Measurements from ENCODE around the gene PSMD1.

PSMD1 gene

DNA sequence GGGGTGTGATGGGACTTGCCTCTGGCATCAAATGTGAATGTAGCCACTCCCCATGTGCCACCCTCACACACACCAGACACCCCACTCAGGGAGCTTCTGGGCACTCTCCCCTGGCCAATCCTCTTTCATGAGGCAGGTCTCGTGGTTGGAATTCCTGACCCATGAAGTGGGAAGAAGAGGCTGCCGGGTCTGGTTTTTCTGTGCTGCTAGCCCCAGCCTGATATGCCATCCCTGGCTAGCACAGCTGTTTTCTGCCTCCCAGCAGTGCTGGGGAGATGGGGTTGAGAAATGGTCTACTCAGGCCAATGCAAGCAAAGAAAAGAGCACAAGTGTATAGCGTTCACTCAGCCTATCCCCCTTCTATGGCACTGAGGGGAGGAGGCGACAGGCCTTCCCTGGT, 20.5 kb upstream of the PSMD1 start:
- no peak for DNase-seq (ENCODE audit: low read depth)

DNA sequence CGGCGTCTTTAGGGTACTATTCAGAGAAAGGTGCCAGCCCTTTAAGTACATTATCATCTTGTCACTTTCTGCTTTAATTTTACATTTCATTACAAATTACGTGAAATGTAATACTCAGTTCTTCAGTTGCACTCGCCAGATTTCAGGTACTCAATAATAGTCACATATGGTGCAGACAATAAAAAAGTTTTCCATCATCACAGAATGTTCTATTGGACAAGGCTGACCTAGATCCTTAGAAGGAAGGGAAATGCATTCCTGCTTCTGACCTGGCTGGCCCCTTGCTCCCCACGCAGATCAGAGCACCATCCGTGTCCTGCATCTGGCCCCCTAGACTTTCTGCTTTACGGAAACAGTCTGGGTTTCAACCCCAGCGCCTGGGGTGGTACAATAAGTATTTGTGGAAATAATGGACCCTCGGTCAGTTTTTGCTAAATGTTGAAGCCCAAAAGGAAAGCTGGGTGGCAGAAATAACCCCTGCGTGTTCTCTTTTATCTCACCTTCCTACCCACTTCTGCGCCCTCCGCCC, 20.0 kb upstream of the PSMD1 start:
- no peak for DNase-seq (ENCODE audit: low read depth)

DNA sequence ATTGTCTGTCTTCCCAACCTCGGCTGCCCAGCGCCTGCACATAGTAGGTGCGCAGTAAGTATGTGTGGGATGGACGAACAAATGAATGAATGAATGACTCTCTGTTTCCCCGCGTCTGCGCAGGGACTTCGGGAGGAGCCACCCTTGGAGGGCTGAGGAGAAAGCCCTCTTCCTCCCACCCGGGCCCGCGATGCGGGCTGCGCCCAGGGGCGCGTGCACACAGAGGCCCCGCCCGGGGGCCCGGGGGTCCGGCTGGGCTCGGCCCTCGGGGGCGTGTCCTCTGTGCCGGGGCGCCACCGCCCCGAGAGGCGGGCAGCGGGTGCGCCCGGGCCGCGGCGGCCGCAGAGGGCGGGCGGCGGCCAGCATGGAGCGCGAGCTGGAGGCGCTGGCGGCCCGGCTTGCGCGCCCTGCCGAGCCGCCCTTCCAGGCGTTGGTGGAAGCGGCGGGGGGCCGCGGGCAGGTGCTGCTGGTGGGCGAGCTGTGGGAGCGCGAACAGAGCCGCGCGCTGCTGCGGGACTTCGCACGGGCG, 19.4 kb upstream of the PSMD1 start, which contains the start of gene C2orf72:
C2orf72 (plus strand) TSS at position 322 of the 529 bp plus-strand sequence; CDS start at position 365, 43 bp downstream.
- DNase-seq (ENCODE audit: low read depth) = no peak

DNA sequence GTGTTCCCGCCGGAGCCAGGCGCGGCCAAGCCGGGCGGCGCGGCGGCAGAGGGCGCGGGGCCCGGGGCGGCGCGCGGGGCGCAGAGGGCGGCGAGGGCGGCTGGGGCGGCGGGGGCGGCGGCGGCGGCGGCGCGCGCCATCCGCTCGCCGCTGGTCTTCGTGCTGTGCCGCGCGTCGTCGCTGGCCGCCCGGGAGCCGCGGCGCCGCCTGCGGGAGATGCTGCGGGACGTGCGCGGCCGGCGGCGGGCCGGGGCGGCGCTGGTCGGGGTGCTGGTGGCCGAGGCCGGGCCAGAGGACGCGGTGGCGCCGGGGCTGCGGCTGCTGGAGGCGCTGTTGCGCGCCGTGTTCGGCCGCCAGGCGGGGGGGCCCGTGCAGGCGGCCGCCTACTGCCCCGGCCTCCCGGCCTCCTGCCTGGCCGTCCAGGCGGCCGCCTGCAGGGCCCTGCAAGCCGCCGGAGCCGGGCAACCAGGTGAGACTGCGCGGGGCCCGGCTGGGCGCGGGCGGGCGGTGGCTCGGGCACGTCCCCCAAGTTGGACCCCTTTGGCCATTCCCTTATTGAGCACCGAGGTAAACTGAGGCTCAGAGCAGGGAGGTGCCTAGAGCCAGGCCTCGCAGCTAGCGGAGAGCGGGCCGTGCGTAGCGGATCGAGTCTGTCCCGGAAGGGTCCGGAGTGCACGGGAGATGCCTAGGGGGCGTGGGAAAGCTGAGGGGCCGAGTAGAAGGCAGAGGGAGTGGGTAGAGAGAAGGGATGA, 18.8 kb upstream of the PSMD1 start:
- DNase-seq (ENCODE audit: low read depth) = no peak

DNA sequence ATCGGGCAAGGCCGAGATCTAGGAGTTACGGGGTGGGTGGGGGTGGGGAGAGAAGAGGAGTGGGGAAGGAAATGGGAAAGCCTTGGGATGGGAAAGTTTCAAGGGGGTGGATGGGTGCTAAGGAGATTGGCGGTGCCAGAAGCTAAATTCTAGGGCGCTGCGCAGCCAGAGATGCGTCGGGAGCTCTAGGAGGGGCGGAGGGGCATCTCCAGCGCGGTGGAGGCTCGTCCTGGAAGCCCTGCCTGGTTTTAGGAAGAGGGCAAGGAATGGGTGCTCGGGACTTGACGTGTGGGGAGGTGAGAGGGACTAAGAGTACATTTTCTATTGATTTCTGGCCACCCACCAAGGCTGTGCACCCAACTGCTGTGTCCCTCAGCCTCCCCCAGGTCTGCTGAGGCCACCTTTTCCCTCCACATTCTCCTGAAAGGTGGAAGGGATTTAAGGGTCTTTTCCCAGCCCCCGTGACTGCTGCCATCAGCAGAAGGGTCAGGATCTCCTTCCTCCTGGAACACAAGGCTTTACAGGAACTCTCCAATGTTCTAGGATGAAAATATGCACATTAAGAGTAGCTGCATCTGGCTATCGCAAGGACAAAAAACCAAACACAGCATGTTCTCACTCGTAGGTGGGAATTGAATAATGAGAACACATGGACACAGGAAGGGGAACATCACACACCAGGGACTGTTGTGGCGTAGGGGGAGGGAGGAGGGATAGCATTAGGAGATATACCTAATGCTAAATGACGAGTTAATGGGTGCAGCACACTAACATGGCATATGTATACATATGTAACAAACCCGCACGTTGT, 18.0 kb upstream of the PSMD1 start:
- no peak for DNase-seq (ENCODE audit: low read depth)

DNA sequence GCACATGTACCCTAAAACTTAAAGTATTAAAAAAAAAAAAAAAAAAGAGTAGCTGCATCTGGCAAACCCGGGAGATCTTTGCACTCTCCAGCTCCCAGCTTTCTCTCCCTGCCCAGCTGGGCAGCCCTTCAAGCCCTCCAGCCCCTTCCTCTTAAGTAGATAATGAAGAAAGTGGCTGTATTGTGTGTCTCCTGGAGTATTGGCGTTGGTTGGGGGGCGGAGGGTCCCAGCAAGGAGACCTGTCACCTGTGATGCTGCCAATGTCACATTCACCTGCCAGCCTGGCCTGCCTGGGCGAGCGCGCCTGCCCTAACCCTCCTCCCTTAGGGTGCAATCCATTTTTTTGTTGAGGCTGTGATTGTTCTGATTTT, 17.4 kb upstream of the PSMD1 start:
- no peak for DNase-seq (ENCODE audit: low read depth)

DNA sequence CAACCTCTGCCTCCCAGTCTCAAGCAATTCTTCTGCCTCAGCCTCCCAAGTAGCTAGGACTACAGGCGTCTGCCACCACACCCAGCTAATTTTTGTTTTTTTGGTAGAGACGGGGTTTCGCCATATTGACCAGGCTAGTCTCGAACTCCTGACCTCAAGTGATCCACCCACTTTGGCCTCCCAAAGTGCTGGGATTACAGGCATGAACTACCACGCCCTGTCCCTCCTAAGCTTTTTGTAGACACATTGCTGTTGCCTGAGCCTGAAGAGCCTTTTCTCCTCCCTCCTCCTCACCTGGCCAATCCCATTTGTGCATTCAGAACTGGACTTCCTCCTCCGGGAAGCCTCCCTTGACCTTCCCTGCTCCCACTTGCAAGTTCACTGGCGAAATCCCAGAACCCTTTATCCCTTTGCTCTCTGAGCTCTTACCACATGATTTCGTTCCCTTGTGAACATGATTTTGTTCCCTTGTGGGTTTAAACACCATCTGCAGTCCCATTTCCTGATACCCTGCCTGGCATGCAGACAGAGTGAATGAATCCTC, 16.8 kb upstream of the PSMD1 start:
- no peak for DNase-seq (ENCODE audit: low read depth)

DNA sequence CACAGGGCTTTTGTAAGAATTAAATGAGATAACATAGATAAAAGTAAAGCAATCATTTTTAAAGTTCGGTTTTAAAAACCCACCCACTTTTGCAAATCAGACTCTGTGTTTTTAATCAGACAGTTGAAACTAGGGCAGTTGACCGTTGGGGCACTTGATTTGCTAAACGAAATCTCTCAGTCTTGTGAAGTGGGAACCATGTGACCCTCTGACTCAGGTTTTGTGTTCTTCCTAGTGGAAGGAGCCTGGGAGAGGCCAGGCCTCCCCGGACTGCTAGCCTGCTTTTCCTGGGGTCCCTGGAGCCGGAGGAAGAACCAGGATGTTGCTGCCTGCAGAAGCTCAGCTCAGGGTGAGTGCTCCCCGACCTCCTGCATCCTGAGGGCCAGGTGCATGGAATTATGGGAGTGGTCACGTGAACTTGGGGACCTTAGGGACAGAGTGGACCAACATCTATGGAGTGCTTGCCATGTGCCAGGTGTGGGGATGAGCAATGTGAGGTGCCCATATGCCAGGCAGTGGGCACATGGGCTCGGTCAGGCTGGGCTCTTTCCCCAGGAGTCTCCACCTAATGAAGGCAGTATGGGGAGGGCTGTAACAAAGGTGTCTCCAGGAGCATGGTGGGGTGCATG, 15.5 kb upstream of the PSMD1 start:
- DNase-seq (ENCODE audit: low read depth) = no peak

DNA sequence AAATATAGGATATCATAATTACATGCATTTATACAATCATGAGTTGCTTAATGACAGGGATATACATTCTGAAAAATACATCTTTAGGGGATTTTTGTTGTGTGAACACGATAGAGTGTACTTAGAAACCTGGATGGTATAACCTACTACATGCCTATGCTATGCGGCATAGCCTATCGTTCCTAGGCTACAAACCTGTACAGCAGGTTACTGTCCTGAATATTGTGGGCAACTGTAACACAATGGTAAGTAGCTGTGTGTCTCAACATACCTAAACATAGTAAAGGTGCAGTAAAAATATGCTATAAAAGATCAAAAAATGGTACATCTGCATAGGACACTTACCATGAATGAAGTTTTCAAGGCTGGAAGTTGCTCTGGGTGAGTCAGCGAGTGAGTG, 12.9 kb upstream of the PSMD1 start:
- DNase-seq (ENCODE audit: low read depth) = no peak

DNA sequence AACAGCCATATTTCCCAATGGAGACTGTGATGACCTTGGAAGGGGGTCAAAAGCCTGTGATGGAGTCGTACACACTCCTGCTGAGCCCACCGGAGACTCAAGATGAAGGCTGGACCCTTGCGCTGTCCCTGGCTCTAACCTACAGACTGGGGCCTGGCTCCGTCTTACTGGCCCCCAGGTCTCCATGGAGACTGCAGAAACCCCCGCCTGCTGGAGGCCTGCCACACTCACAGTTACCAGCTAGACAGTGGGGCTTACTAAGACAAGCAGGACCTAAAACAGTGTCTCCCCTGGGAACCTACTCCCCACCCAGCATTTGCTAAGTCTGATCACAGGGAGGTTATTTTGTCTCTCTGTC, 9.8 kb upstream of the PSMD1 start:
- no peak for DNase-seq (ENCODE audit: low read depth)

DNA sequence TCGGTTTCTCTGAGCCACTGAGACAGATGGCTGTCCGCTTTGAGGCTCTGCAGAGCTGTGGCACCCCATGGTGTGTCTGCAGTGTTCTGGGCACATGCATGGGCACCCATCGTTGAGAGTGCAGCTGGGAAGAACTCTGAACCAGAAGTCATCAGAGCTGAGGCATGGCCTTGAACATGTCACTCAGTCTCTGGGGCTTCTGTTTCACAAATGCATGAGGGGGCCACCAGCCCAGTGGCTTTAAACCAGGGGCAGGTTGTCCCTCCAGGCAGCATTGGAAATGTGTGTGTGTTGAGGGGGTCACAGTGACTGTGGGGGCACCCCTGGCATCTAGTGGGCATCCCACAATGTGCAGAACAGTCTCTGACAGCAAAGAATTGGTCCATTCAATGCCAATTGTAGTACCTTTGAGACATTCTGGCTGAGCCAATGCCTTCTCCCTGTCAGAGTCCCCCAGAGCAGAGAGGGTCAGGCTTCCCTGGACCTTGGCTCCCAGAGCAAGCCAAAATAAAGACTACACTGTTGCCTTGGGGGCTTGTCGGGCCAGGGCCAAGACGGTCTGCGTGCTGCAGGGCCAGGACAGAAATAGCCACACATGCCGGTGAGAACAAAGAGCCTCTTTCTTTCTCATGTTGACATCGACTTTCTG, 9.3 kb upstream of the PSMD1 start:
- DNase-seq (ENCODE audit: low read depth) = no peak

DNA sequence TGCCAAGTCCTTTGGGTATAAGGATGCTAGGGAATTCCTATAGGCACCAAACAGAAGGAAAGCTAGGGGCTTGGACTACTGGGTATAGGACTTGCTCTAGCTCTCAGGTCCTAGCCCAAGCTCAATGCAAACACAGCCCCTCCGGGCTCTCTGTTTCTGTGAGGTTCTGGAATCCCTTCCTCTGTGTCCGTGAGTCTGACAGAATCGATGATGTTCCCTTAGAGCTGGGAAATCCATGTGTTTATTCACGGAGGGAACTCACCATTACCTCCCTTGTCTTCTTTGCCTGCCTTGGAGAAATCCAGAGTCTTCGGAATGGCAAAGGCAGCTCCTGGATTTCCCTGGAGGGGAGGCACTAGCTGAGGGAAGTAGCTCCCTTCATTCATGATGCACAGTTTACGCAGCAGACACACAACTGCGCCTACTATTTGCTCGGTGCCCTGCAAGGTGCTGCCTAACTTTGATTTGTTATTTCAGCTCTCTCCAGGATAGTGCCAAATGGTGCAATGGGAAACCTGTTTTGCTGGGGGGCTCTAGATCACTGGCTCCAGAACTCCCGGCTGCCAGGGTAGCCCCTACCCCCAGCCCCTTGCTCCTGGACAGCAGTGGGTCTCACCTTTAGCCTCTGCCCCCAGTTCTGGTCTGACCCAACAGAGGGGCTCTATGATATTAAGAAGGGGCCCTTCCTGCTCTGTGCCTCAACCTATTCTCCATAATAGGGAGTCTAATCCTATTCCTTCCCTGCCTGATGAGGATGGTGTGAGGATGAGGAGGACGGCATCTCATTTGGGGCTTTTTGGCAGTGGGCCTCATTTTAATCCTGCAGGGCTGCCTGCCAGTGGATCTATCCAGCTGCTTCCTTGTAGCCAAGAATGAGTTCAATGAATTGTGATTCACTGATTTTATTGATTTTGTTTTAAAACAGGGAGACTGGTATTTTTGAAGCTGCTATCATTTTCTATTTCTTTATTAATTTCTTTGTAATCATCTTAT, 8.4 kb upstream of the PSMD1 start:
- no peak for DNase-seq (ENCODE audit: low read depth)

DNA sequence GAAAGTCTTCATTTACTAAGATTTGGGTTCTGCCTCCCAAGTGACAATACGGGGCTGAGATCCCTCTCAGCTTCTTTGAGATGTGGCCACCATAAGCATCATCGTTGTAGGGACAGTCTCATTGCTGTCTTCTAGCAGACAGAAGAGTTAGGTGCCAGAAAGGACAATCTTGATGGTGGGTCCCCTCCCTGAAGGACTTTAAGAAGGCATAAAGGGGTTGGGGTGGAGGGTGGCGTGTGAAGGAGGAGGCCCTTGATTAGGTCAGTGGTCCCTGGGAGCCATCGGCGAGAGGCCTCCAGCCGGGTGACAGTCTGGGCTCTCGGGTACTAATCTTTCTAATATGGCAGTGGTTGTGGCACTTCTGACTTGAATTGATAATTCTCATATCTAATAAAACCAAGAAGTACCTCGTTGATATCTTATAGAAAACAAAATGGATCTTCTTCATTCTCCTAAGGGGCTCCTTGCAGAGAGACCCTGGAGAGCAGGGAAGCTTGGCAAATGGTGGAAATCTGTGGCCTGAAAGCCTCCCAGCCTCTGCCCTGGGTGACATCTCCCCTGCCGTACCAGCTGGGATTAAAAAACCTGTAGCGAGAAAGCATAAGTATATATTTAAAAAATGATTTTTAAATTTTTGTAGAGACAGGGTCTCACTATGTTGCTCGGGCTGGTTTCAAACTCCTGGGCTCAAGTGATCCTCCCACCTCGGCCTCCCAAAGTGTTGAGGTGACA, 7.2 kb upstream of the PSMD1 start:
- no peak for DNase-seq (ENCODE audit: low read depth)

DNA sequence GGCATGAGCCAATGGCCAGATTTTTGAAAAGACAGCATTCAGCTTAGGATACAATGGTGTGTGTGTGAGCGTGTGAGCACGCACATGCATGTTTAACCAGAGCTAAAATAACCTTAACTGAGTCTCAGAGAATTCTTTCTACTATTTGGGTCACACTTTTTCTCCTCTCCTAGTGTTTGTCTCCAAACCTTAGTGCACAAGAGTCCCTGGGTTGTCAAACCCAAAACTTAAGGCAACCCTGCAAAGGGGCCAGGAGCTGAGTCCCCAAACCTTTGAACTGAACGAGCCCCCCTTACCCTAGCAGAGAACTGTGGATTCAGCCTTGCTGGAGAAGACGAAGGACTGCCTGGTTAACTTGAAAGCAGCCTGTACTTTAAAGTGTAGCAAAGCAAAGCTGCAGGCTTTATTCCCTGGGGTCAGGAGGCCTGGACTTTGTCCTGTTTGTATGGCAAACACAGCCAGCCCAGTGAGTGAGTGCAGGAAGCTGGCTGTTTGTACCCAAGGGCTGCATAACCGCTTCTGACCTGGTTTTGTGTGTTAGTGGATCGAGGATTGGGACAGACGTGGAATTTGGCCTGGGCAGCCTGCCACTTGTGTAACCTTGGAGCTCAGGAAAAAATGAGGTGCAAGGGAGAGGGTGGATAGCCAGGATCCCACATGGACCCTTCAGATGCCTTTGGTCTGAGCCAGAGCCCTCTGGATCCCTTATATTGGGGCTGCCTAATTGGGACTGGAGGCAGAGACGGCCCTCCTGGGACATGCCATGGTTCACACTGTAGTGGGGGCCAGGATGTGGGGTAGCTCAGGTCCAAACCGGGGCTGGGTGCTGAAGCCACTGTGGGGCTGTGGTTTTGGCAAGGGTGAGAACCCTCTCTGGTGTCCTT, 6.4 kb upstream of the PSMD1 start:
- DNase-seq (ENCODE audit: low read depth) = no peak

DNA sequence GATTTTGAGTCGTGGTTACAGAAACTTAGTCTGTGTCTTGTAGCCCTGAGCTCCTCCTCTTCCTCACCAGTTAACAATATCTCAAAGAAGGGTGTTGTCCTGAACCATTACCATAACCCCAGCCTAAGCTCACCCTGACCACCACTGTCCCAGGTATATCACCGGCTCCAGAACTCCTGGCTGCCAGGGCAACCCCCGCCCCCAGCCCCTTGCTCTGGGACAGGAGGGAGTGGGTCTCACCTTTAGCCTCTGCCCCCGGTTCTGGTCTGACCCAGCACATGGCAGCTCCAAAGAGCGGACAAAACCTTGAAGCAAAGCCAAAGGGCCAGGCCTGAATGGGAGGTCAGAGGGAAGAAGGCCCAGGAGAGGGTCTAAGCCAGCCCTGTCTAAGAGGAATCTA, 5.6 kb upstream of the PSMD1 start:
- no peak for DNase-seq (ENCODE audit: low read depth)

DNA sequence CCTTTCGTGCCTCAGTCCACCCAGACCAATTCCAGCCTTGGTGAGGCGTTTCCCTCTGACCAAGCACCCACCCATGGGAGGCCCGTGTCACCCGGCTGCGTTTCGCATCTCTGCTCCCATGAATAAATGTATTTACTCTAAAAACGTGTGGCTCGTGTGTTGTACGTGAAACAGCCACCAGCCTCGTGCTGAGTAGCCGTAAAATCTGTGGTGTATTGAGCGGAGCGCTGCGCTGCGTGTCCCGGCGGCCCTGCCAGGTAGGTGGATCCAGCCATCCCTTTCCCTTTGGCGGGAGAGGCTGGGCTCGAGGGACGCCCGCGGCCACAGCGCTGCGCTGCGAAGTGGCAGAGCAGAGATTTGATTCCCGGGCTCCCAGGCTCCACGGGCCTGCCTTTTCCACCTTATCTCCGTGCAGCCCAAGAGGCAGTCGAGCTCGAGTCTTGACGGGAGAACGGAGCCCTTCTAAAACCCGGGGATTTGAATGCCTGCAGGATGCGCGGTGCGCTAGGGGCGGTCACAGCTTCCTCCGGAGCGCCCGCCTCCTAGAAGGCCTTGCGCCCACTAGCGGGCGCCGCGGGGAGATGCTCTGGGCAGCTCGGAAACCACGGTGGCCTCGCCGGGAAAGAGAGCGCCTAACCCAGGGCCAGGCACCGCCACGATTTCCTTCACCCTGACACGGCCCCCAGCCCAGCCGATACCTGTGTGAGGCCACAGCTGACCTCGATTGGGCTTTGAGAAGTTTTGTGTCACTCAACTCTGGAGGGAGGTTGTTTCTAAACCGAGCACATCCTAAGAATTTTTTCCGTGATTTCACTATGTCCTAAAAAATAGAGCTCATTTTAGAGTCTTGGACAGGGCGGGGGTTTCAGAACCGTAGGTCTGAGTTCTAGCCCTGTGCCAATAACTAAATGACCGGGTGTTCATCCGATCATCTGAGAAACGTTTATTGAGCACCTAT, 3.9 kb upstream of the PSMD1 start:
- peak; percentile 37 for DNase-seq (ENCODE audit: low read depth)

DNA sequence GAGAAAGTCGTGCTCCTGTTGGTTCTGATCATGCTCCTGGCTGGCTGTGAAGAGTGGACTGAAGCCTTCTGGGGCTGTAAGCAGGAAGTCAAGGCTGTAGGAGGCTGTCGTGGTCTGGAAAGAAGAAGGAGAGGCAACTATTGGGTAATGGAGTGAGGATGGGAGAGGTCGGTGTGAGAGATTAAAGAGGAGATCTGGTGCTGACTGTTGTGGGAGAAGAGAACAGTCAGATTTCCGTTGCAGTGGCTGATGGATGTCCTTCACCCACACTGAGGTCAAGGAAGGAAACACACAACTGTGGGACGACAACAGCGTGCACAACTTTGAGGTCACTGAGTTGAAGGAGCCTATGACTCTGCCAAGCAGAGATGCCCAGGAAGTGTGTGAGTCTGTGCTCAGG, 2.8 kb upstream of the PSMD1 start:
- no peak for DNase-seq (ENCODE audit: low read depth)

DNA sequence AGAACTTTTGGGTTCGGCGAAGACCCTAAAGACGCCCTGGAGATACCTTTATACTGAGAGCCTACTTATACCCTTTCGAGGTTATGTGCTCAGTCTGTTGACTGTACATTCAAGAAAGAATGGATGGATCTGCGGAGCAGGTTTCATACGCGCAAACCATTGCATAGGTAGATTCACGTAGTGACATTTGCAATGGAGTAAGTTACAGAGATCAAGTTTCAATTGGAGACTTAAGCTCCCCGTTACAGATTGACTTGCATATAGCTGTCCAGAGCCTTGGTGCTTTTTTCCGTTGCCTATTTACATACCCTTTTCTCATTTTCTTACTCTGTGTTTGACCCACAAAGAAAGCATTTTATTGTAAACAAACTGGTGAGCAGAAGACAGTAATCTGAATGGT, 923 bp downstream of the PSMD1 start:
- no peak for DNase-seq (ENCODE audit: low read depth)
